ENCODE results near the gene GGT1. TPM values are rescaled to one million over a fixed set of nuclear protein-coding genes. Genes with fewer than 3 reads are reported as not detected.

Gene GGT1
- total RNA-seq, 2 experiments from 2014 or later = 39.5 to 41.5 TPM

Other genes starting within 250 kb of the GGT1 start
- 10 to 100 TPM; 30.5 to 33.0 TPM for gene ADORA2A, start 175.6 kb upstream of the GGT1 start, total RNA-seq
- gene UPB1, start 107.9 kb upstream of the GGT1 start, total RNA-seq = under 1 TPM; 0.19 to 0.31 TPM
- gene GUCD1, start 48.1 kb upstream of the GGT1 start, total RNA-seq = 10 to 100 TPM; 94.2 to 99.5 TPM
- 100 to 1,000 TPM; 131 TPM for gene SNRPD3, start 47.2 kb upstream of the GGT1 start, total RNA-seq
- 1 to 10 TPM; 1.1 to 1.2 TPM for gene LRRC75B, start 10.1 kb upstream of the GGT1 start, total RNA-seq
- gene PIWIL3, start 171.5 kb downstream of the GGT1 start, total RNA-seq = not detected
- under 1 TPM; 0.29 to 0.38 TPM for gene SGSM1, start 203.0 kb downstream of the GGT1 start, total RNA-seq